Cardiac fibroblast (primary cell): ENCODE results near the gene NANOS2.

Experiments
- DNase-seq, 2 donors: peaks; one replicate each; pipeline versions ENCODE4 v3.0.0 to v3.0.0-alpha.2; 2010; ENCODE audit warnings: low read depth in 2 of 2
- H3K4me3 ChIP-seq, 2 donors: replicated peaks in 1 of 2; 1 replicate in 1 of 2; 2 replicates in 1 of 2; pipeline ENCODE4 v1.5.1; 2011; ENCODE audit warnings: low read depth in 2 of 2, low read length in 2 of 2, mild to moderate bottlenecking in 2 of 2, moderate library complexity in 1 of 2
- CTCF ChIP-seq: IDR thresholded peaks from one replicate; pipeline ENCODE4 v1.5.1; 2011; ENCODE audit warnings: low read depth, mild to moderate bottlenecking, low read length, inconsistent platforms

NANOS2 gene

GRCh38 chr19:45881909-45882528 lies 32.6 kb downstream of the NANOS2 start:
- TF ChIP-seq CTCF: no peak
- H3K4me3 ChIP-seq: no peak overlapping the region
- DNase-seq: no peak

DNA sequence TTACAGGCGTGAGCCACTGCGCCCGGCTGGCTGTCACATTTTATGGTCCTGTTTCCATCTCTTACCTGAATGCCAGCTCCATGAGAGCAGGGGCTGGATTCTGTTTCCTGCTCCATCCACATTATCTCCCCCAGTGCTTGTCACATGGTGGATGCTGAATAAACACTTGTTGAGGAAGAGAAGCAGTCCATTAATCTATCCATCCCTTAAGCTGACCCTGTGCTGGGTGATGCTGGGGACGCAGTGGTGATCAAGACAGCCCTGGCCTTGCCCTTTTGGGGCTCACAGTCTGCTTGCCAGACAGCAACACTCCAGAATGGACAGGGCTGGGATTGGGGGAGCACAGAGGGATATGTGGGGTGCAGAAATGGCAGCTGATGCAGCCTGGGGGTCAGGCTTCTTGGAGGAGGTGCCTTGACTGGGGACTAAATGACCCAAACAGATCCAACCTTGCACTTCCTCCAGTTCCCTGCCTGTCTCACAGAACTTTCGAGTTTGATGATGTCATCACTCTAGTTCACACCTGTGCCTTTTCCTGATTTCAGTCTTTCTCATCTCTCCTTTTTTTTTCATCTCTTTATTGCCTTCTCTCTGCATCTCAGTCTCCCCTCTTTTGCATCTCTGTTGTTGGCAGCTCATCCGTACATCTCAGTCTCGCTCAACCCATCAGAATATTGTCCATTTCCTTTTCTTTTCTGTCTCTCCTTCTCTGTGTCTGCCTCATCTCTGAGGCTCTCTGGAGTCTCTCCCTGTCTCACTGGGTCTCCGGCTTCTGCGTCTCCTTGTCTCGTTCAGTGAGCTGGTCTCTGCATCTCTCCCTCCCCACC lies 33.3 kb downstream of the NANOS2 start:
- no peak for TF ChIP-seq CTCF
- no peak overlapping the region for H3K4me3 ChIP-seq
- DNase-seq: no peak

- no peak overlapping the region for H3K4me3 ChIP-seq
- no peak for DNase-seq
- TF ChIP-seq CTCF: no peak
These were observed 34.6 kb downstream of the NANOS2 start for GRCh38 chr19:45879971-45880370.

GRCh38 chr19:45879055-45879454 lies 35.5 kb downstream of the NANOS2 start:
- no peak for TF ChIP-seq CTCF
- no peak overlapping the region for H3K4me3 ChIP-seq
- DNase-seq: no peak

- no peak for TF ChIP-seq CTCF
- no peak overlapping the region for H3K4me3 ChIP-seq
- no peak for DNase-seq
These were observed 36.4 kb downstream of the NANOS2 start for GRCh38 chr19:45878043-45878794.

GRCh38 chr19:45876411-45877197 lies 38.0 kb downstream of the NANOS2 start:
- H3K4me3 ChIP-seq: peak overlapping the region in 1 of 2 donors; percentile 19
- DNase-seq: peak; percentile 33 to 78
- no peak for TF ChIP-seq CTCF
